Upper lobe of right lung (tissue), 1 donor: Measurements from ENCODE around the gene RANBP3. TPM values are rescaled to one million over a fixed set of nuclear protein-coding genes. Genes with fewer than 3 reads are reported as not detected.

Source experiments
- ATAC-seq: fragments of 200-7000 bp; cut with Tn5 transposase; one replicate; pipeline ENCODE4 v1.9.1; 2020; ENCODE audit warnings: mild to moderate bottlenecking, moderate library complexity
- DNase-seq: peaks from one replicate; pipeline ENCODE4 v3.0.0-alpha.2; 2020
- H3K27ac ChIP-seq: fragments of 200-600 bp; one replicate; pipeline ENCODE4 v1.8.0; 2022
- H3K27me3 ChIP-seq: fragments of 200-600 bp; one replicate; pipeline ENCODE4 v1.8.0; 2022; ENCODE audit warnings: mild to moderate bottlenecking
- H3K36me3 ChIP-seq: fragments of 200-600 bp; one replicate; pipeline ENCODE4 v1.8.0; 2022
- H3K4me1 ChIP-seq: fragments of 200-600 bp; one replicate; pipeline ENCODE4 v1.8.0; 2022
- H3K4me3 ChIP-seq: fragments of 200-600 bp; one replicate; pipeline ENCODE4 v1.8.0; 2022; ENCODE audit warnings: mild to moderate bottlenecking
- H3K9me3 ChIP-seq: fragments of 200-600 bp; one replicate; pipeline ENCODE4 v1.8.0; 2022
- CTCF ChIP-seq: fragments of 200-600 bp; IDR thresholded peaks from one replicate; pipeline ENCODE4 v1.8.0; 2022; ENCODE audit warnings: antibody characterized with exemption
- intact Hi-C: fragments of 100-400 bp; cut with DNase I; formaldehyde crosslinking; loops from one replicate; pipeline ENCODE4 v1.11.0; 2022
- total RNA-seq: library from RNA; stranded (reverse); fragmentation: NEBNext Ultra II Directional; extraction: Animal tissue kit (Norgen Biotek cat#: 25700); gene quantifications from one replicate; pipeline ENCODE4 v1.2.1, GENCODE V29; 2021
- donor health status: DM: no; HTN: yes; CAD: no; lungs with severe emphysema.

RANBP3 gene
- total RNA-seq, 1 donor from 2014 or later = 65.5 TPM

- TF ChIP-seq CTCF = no peak
Observed at GRCh38 chr19:5893907-5894703, 83.8 kb downstream of the RANBP3 start.

GRCh38 chr19:5893296-5893903, 84.5 kb downstream of the RANBP3 start:
- Histone ChIP-seq H3K9me3 (no peaks in the 10 kb centered on the region), H3K36me3 (peaks cover 18% of the 10 kb centered on the region), H3K4me1 (no peaks in the 10 kb centered on the region), H3K4me3 (no peak overlapping the region), H3K27ac (no peak overlapping the region), H3K27me3 (peaks cover 11% of the 10 kb centered on the region)
- TF ChIP-seq CTCF = no peak
- intact Hi-C loops = no loop called here
- no peak for DNase-seq
- ATAC-seq = no peak

More at GRCh38 chr19:5893907-5894703, 83.8 kb downstream of the RANBP3 start:
- Histone ChIP-seq H3K9me3 (no peaks in the 10 kb centered on the region), H3K4me1 (no peaks in the 10 kb centered on the region), H3K27ac (no peak overlapping the region), H3K4me3 (no peak overlapping the region), H3K27me3 (peaks cover 11% of the 10 kb centered on the region), H3K36me3 (peaks cover 18% of the 10 kb centered on the region)
- DNase-seq (no peak), ATAC-seq (no peak)
- intact Hi-C loops = no loop called here

GRCh38 chr19:5892772-5893275, 85.1 kb downstream of the RANBP3 start:
- no peak for DNase-seq
- no peak overlapping the region for H3K27ac ChIP-seq
- H3K4me3 ChIP-seq = no peak overlapping the region
- peaks cover 18% of the 10 kb centered on the region for H3K36me3 ChIP-seq
- intact Hi-C loops = no loop called here
- TF ChIP-seq CTCF = no peak
- H3K9me3 ChIP-seq = no peaks in the 10 kb centered on the region
- ATAC-seq = no peak
- peaks cover 11% of the 10 kb centered on the region for H3K27me3 ChIP-seq
- H3K4me1 ChIP-seq = no peaks in the 10 kb centered on the region

- no peak overlapping the region for H3K4me3 ChIP-seq
- peak; percentile 62 for TF ChIP-seq CTCF
- peaks cover 18% of the 10 kb centered on the region for H3K36me3 ChIP-seq
- no peak overlapping the region for H3K27ac ChIP-seq
- H3K27me3 ChIP-seq = peaks cover 11% of the 10 kb centered on the region
- peak; percentile 71 for ATAC-seq
- no peak for DNase-seq
- no peaks in the 10 kb centered on the region for H3K4me1 ChIP-seq
- H3K9me3 ChIP-seq = no peaks in the 10 kb centered on the region
- intact Hi-C loops = no loop called here
Observed at GRCh38 chr19:5891938-5892771, 85.8 kb downstream of the RANBP3 start.

- DNase-seq = no peak
- H3K27ac ChIP-seq = no peak overlapping the region
- no peak for TF ChIP-seq CTCF
- H3K4me3 ChIP-seq = no peak overlapping the region
- no peaks in the 10 kb centered on the region for H3K4me1 ChIP-seq
- ATAC-seq = peak; percentile 2
- no peaks in the 10 kb centered on the region for H3K9me3 ChIP-seq
- peaks cover 11% of the 10 kb centered on the region for H3K27me3 ChIP-seq
- intact Hi-C loops = no loop called here
- peaks cover 15% of the 10 kb centered on the region for H3K36me3 ChIP-seq
Observed at GRCh38 chr19:5891572-5891937, 86.4 kb downstream of the RANBP3 start.
